HG03175 (cell line): ENCODE results near the gene ATP11C.
"Not testable (repeated sequence)": the region's sequence is repeated elsewhere in the genome, so short reads cannot be mapped to it uniquely, and the experiment has no call there.

ENCODE experiments used
- ATAC-seq: cut with Tn5 transposase; IDR thresholded peaks from one replicate; pipeline ENCODE4 v1.9.1; 2021; ENCODE audit warnings: mild to moderate bottlenecking, moderate library complexity; ENCODE audit not compliant: unreplicated experiment

ATP11C gene

GRCh38 chrX:139932901-139933796 lies at the start of gene ATP11C:
Gene ATP11C, minus strand, starts transcription at chrX:139933053. Its CDS starts 1,011 bp downstream, at chrX:139932042.
- peak; percentile 72 for ATAC-seq

- ATAC-seq, result no peak
These were observed 41.6 kb upstream of the ATP11C start for GRCh38 chrX:139974471-139974870.

- ATAC-seq, result no peak
These were observed 40.1 kb upstream of the ATP11C start for GRCh38 chrX:139972629-139973624.

- ATAC-seq, result no peak
These were observed 39.3 kb upstream of the ATP11C start for GRCh38 chrX:139972113-139972512.

DNA sequence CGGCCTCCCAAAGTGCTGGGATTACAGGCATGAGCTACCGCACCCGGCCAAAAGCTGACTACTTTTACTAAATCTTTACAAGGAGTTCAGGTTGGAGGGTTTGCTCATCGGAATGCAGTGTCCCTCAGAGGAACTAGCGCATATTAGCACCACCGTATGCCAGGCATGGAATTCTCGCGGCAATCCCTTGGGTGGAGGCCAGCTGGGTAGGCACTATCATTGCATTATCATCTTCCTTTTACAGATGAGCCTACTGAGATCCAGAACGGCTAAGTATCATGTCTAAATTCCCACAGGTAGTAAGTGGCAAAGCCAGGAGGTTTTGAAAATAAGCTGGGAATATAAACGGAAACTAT lies 38.5 kb upstream of the ATP11C start:
- no peak for ATAC-seq

- ATAC-seq, result no peak
These were observed 36.4 kb upstream of the ATP11C start for GRCh38 chrX:139969286-139969685.

- no peak for ATAC-seq
These were observed 34.9 kb upstream of the ATP11C start for GRCh38 chrX:139967750-139968149.

DNA sequence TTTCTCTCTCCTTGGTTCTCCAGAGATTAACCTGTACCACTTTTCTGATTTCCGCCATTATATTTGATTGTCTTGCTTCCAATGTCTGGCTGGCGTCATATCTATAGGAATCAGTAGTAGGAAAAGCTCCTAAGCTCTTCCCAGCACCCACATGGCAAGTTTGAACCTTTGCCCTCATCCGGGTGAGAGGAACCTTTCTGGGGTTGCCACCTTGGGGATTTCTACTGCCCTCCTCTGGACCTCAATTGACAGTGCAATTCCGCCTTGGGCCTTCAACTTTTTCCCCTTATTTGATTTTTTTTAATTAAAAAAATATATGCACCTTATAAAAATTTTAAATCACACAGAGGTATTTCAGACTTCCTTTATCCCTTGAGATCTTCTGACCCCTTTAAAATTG lies 34.4 kb upstream of the ATP11C start:
- ATAC-seq, result peak; percentile 46

DNA sequence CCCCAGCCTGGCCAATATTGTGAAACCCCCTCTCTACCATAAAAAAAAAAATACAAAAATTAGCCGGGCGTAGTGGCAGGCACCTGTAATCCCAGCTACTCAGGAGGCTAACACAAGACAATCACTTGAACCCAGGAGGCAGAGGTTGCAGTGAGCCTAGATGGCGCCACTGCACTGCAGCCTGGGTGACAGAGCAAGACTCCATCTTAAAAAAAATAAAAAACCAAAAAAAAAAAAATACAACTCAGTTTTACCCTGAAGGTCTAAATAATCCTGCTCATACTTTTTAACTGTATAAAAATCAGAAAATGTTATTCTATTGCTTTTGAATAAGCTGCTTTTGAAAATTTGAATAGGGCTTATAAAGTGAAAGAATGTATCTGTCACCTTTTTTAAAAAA lies 33.3 kb upstream of the ATP11C start:
- not testable (repeated sequence) for ATAC-seq

GRCh38 chrX:139965421-139965820 lies 32.6 kb upstream of the ATP11C start, which contains the start of gene CXorf66:
Gene CXorf66, minus strand, starts transcription at chrX:139965521. Its CDS starts 25 bp downstream, at chrX:139965496.
- no peak for ATAC-seq

GRCh38 chrX:139961091-139961490 lies 28.2 kb upstream of the ATP11C start:
- ATAC-seq, result not testable (repeated sequence)

- ATAC-seq, result no peak
These were observed 16.9 kb upstream of the ATP11C start for GRCh38 chrX:139949703-139950102.

GRCh38 chrX:139945075-139945474 lies 12.2 kb upstream of the ATP11C start:
- no peak for ATAC-seq

DNA sequence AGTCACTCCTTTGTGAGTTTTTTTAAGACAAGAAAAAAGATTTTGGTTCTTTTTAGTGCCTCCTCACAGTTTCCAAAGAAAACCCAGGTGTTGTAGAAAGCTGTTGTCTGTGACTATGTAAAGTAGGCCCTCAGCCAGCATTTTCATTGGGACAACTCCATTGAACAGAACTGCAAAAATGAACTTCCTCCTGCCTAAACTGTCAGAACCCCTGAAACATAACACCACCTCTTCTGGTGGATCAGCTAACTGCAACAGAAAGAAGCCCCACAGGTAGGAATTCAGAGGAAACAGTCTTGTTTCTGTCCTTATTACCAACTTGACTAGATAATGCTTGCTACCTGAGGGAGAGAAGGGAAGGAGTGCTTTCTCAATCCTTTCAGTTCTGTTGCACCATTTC lies 3.4 kb upstream of the ATP11C start:
- ATAC-seq, result no peak

- ATAC-seq, result no peak
These were observed 1.1 kb upstream of the ATP11C start for GRCh38 chrX:139933904-139934303.

DNA sequence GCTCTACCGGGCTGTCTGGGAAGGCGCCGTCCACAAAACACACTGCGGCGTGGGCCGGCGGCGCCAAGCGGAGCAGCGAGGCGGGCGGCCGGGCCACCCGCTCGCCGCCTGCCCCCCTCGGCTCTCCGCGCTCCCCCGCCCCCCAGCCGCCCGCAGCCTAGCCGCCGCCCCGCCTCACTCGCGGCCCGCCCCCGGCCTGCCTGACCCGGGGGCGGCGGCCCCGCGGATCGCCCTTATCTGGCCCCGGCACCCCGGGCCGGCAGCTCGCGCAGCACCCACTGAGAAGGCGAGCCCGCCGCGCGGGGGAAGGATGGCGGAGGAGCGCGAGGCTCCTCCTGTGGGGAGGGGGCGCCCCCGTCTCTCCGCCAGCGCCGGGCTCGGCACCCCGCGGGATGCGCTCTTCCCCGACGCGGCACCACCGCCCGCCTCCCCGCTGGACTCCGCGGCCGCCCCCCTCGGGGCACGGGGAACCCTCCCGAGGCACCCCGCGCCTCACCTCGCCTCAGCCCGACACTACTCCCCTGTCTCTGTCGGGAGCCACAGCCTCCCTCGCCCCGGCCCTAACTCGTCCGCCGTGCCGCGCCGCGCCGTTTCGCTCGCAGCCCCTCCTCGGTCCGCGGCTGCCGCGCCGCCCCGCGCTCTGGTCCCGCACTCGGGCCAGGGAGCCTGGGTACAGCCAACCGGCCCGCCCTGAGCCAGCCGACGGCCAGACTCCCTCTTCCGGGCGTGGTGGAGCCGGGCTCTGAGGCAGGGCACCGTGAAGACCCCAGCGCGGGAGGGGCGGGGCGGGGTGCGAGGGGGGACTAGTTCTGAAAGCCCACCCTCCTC lies 566 bp downstream of the ATP11C start:
- ATAC-seq, result peak; percentile 42

DNA sequence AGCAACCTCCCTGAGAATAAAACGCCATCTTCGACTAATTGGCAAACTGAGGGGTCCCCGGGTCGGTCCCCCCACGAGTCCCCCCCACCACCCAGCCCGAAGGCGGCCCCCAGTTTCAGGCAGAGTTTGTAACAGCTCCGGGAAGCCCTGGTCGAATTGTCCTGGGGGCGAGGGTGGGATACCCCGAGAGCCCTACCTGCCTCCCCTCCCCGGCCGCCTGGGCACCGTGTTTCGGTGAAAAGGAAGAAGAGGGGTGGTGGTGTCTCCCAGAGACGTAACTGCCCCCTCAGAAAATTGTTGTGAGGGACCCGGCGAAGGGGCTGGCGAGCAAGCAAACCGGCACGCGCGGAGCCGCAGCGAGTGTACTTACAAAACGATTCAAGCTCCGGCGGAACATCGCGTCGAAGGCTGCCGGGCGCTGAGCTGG lies 1.2 kb downstream of the ATP11C start:
- no peak for ATAC-seq

- no peak for ATAC-seq
These were observed 1.8 kb downstream of the ATP11C start for GRCh38 chrX:139930916-139931645.

DNA sequence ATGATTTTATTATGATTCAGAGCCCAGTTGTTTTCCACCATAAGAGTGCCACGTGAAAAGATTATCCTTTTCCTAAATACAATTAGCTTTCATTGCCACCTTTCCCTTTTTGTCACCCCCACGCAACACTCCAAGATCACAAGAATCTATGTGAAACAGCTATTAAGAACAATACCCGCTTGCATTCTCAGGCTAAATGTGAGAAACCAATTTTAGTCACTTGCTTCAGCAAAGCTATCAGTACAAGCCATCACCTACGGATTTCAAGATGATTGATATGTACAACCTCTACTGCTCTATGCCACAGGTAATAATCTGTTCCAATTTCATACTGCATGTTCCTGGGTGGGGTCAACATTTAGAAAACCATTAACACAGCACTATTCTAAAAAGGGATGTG lies 2.5 kb downstream of the ATP11C start:
- ATAC-seq, result no peak

- no peak for ATAC-seq
These were observed 3.0 kb downstream of the ATP11C start for GRCh38 chrX:139929876-139930275.
